K562 (cell line): Measurements from ENCODE around the gene EFNA2. TPM values are rescaled to one million over a fixed set of nuclear protein-coding genes. Genes with fewer than 3 reads are reported as not detected.

Source experiments
- BCLAF1 ChIP-seq, 2 experiments: fragments of 450-650 bp in 1 of 2; IDR thresholded peaks; 2 replicates each; pipeline ENCODE4 v1.6.1; 2011 to 2017; ENCODE audit warnings: low read depth in 2 of 2, antibody characterized with exemption in 1 of 2, borderline replicate concordance in 1 of 2, low read length in 1 of 2, mild to moderate bottlenecking in 1 of 2, mixed read lengths in 1 of 2; ENCODE audit not compliant: control insufficient read depth in 1 of 2
- LCOR ChIP-seq: sonication (generic); formaldehyde crosslinking; IDR thresholded peaks from 2 replicates; pipeline ENCODE4 v1.8.0; 2022; ENCODE audit warnings: mild to moderate bottlenecking, missing genetic modification reagents
- NCOA4 ChIP-seq: fragments of 450-650 bp; IDR thresholded peaks from 2 replicates; pipeline ENCODE4 v1.6.1; 2018; ENCODE audit warnings: mild to moderate bottlenecking; ENCODE audit not compliant: partially characterized antibody
- NONO ChIP-seq, 2 experiments: fragments of 200-400 bp in 1 of 2; fragments of 450-650 bp in 1 of 2; formaldehyde crosslinking in 1 of 2; IDR thresholded peaks; 2 replicates each; pipeline ENCODE4 v1.6.1; 2017; ENCODE audit warnings: low read depth in 2 of 2, mild to moderate bottlenecking in 2 of 2, moderate library complexity in 2 of 2, low read length in 1 of 2
- NR2C2 ChIP-seq, 2 experiments: fragments of 200-800 bp in 1 of 2; sonication (Bioruptor generic) in 1 of 2; sonication (generic) in 1 of 2; formaldehyde crosslinking in 1 of 2; IDR thresholded peaks; 2 replicates each; pipeline versions ENCODE4 v1.6.1 to v1.8.0; 2016 to 2022; ENCODE audit warnings: mild to moderate bottlenecking in 1 of 2, missing compliant biosample characterization in 1 of 2, missing genetic modification characterization in 1 of 2, missing genetic modification reagents in 1 of 2
- NR2F6 ChIP-seq: fragments of 450-650 bp; formaldehyde crosslinking; IDR thresholded peaks from 2 replicates; pipeline ENCODE4 v1.4.0; 2020; ENCODE audit warnings: mild to moderate bottlenecking
- PHB2 ChIP-seq: fragments of 450-650 bp; IDR thresholded peaks from 2 replicates; pipeline ENCODE4 v1.6.1; 2017; ENCODE audit warnings: low read depth
- SNAPC5 ChIP-seq: fragments of 250-450 bp; sonication (Bioruptor Pico); IDR thresholded peaks from 2 replicates; pipeline ENCODE4 v1.8.0; 2021; ENCODE audit warnings: moderate library complexity, mild to moderate bottlenecking, inconsistent platforms
- TEAD4 ChIP-seq, 2 experiments: sonication (generic) in 1 of 2; formaldehyde crosslinking in 1 of 2; IDR thresholded peaks; 2 replicates each; pipeline versions ENCODE4 v1.6.1 to v1.8.0; 2012 to 2022; ENCODE audit warnings: borderline replicate concordance in 1 of 2, inconsistent platforms in 1 of 2, low read length in 1 of 2, mild to moderate bottlenecking in 1 of 2, missing genetic modification reagents in 1 of 2
- TSHZ1 ChIP-seq: fragments of 250-450 bp; sonication (Bioruptor Pico); IDR thresholded peaks from 2 replicates; pipeline ENCODE4 v1.4.0; 2020; ENCODE audit warnings: mild to moderate bottlenecking, moderate library complexity
- WHSC1 ChIP-seq: IDR thresholded peaks from one replicate; pipeline ENCODE4 v1.6.1; 2012; ENCODE audit warnings: low read length, control low read depth, inconsistent platforms
- ZBTB8A ChIP-seq: fragments of 450-650 bp; IDR thresholded peaks from 2 replicates; pipeline ENCODE4 v1.6.1; 2018; ENCODE audit warnings: mild to moderate bottlenecking, moderate library complexity; ENCODE audit not compliant: partially characterized antibody
- ZC3H8 ChIP-seq: fragments of 450-650 bp; IDR thresholded peaks from 2 replicates; pipeline ENCODE4 v1.6.1; 2017
- ZFPM2 ChIP-seq: fragments of 250-450 bp; sonication (Bioruptor Pico); IDR thresholded peaks from 2 replicates; pipeline ENCODE4 v1.5.1; 2022; ENCODE audit warnings: mild to moderate bottlenecking
- ZNF217 ChIP-seq: sonication (generic); formaldehyde crosslinking; IDR thresholded peaks from 2 replicates; pipeline ENCODE4 v1.8.0; 2022; ENCODE audit warnings: mild to moderate bottlenecking, missing genetic modification reagents
- ZNF398 ChIP-seq: fragments of 250-450 bp; sonication (Bioruptor Pico); IDR thresholded peaks from 2 replicates; pipeline ENCODE4 v1.8.0; 2021; ENCODE audit warnings: moderate library complexity, mild to moderate bottlenecking, inconsistent platforms
- polyA plus RNA-seq, 8 experiments: library from polyadenylated mRNA; depleted of rRNA in 4 of 8; stranded (reverse) in 5 of 8; unstranded in 3 of 8; fragments of >200 nt; fragmentation: Nextera tagmentation in 2 of 8; fragmentation: Illumina TruSeq in 1 of 8; extraction: Ambion mirVana in 2 of 8; extraction: Trizol in 1 of 8; gene quantifications; 2 replicates each; pipeline versions ENCODE4 v1.2.1 to v1.2.3, GENCODE V29; 2011 to 2014; ENCODE audit warnings: inconsistent platforms in 1 of 8, missing spikeins in 1 of 8
- total RNA-seq, 7 experiments: library from RNA; depleted of rRNA in 6 of 7; stranded (reverse); fragments of >200 nt in 6 of 7; fragmentation: Illumina TruSeq in 2 of 7; extraction: Trizol in 2 of 7; gene quantifications; 2 replicates each; pipeline versions ENCODE4 v1.2.1 to v1.2.3, GENCODE V29; 2011 to 2021; ENCODE audit warnings: low replicate concordance in 1 of 7

Gene EFNA2
- total and polyA plus RNA-seq, 9 of the 15 experiments (the other 6 are each of a cell fraction or from before 2014, with no cell fraction given), result 0.11 to 0.44 (median 0.15) TPM; not detected in 6

DNA sequence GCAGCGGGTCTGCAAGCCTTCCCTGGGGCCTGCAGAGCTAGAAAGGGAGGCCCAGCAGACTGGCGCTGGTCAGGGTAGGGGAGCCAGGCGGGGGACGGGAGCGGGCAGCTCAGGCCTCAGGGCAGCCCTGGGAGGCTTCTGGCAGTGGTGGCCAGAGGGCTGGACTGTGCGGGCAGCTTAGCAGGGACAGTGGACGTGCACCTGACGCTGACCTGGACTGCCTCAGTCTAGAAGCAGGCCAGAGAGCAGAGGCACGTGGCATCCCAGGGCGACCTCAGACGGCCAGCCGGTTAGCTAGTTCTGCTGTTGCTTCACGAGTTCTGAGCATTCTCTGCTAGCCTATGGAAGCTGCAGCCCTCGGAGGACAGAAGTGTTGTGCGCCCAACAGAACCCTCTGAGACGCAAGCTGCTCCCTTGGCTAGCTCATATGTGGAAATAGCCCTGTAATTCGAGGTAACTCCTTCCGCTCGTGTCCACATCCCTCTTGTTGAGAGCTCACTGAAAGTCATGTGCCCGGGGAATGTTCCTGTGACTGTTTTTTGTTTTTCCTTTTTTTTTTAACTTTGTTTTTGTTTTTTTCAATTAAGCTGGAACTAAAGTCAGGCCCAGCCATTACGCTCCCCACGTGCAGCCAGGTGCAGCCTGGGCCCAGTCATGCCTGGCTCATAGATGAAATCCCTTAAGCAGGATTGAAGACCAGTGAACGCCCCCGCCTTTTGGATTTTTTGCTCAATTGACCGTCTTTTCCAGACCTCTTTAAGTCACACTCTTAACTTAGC, 12.2 kb upstream of the EFNA2 start (continued):
- TF ChIP-seq BCLAF1 (IDR thresholded peaks at IDR 0.05; ENCODE audit: borderline replicate concordance in 1 of 2, control insufficient read depth in 1 of 2, low read depth in 2 of 2, low read length in 1 of 2) (no peak), ZNF217 (CRISPR knock-in tag) (no peak), SNAPC5 (CRISPR knock-in tag) (no peak), ZBTB8A (no peak), NCOA4 (no peak), ZC3H8 (no peak), NR2C2 (CRISPR knock-in tag; IDR thresholded peaks at IDR 0.05) (no peak), NR2C2 (tag; IDR thresholded peaks at IDR 0.05) (no peak), ZFPM2 (no peak), TSHZ1 (CRISPR knock-in tag) (no peak), PHB2 (no peak), WHSC1 (no peak), ZNF398 (CRISPR knock-in tag) (no peak), LCOR (CRISPR knock-in tag) (no peak), NR2F6 (CRISPR knock-in tag) (no peak), TEAD4 (IDR thresholded peaks at IDR 0.05; ENCODE audit: low read length) (no peak), TEAD4 (CRISPR knock-in tag; IDR thresholded peaks at IDR 0.05; ENCODE audit: borderline replicate concordance) (no peak), NONO (IDR thresholded peaks at IDR 0.05; ENCODE audit: low read depth in 2 of 2, low read length in 1 of 2) (no peak)
